ENCODE data around the gene RSPH1.

- TF ChIP-seq CTCF (conservative IDR thresholded peaks at IDR 0.05; ENCODE audit: low read length): no peak
- TF ChIP-seq EZH2phosphoT487 (IDR thresholded peaks at IDR 0.05; ENCODE audit: borderline replicate concordance): no peak
Observed at GRCh38 chr21:42531771-42532170, 35.7 kb upstream of the RSPH1 start.
